Stomach (tissue), 9 donors: Measurements from ENCODE around the gene RIMKLA. TPM values are rescaled to one million over a fixed set of nuclear protein-coding genes. Genes with fewer than 3 reads are reported as not detected.

Experiments used
- DNase-seq, 2 donors: peaks; one replicate each; pipeline versions ENCODE4 v3.0.0 to v3.0.0-alpha.2; 2013 to 2019
- H3K27ac ChIP-seq, 5 donors: fragments of 200-600 bp in 4 of 5; sonication (generic) in 4 of 5; one replicate each; pipeline ENCODE4 v1.5.1; 2013 to 2019; ENCODE audit warnings: mild to moderate bottlenecking in 1 of 5, moderate library complexity in 1 of 5
- H3K27me3 ChIP-seq, 3 donors: fragments of 200-600 bp; sonication (generic); one replicate each; pipeline ENCODE4 v1.5.1; 2017 to 2019; ENCODE audit warnings: mixed run types in 1 of 3
- H3K36me3 ChIP-seq, 4 donors: fragments of 200-600 bp; sonication (generic); 1 replicate in 3 of 4; 2 replicates in 1 of 4; pipeline ENCODE4 v1.5.1; 2016 to 2019
- H3K4me1 ChIP-seq, 4 donors: fragments of 200-600 bp; sonication (generic); one replicate each; pipeline ENCODE4 v1.5.1; 2016 to 2019
- H3K4me3 ChIP-seq, 4 donors: fragments of 200-600 bp; sonication (generic) in 3 of 4; one replicate each; pipeline ENCODE4 v1.5.1; 2016 to 2019; ENCODE audit warnings: mild to moderate bottlenecking in 1 of 4
- H3K9me3 ChIP-seq, 4 donors: fragments of 200-600 bp; sonication (generic); one replicate each; pipeline ENCODE4 v1.5.1; 2016 to 2019
- CTCF ChIP-seq, 7 experiments: fragments of 450-650 bp in 4 of 7; fragments of 200-600 bp in 3 of 7; sonication (generic) in 3 of 7; IDR thresholded peaks; one replicate each; pipeline ENCODE4 v1.5.1; 2016 to 2019; ENCODE audit warnings: antibody characterized with exemption in 7 of 7, control low read depth in 2 of 7, mild to moderate bottlenecking in 1 of 7
- EP300 ChIP-seq: sonication (generic); formaldehyde crosslinking; IDR thresholded peaks from one replicate; pipeline ENCODE4 v1.6.1; 2017; ENCODE audit warnings: antibody characterized with exemption
- POLR2A ChIP-seq, 4 donors: fragments of 450-650 bp; IDR thresholded peaks; one replicate each; pipeline ENCODE4 v1.6.1; 2016; ENCODE audit warnings: antibody characterized with exemption in 4 of 4, control low read depth in 2 of 4, mild to moderate bottlenecking in 1 of 4, moderate library complexity in 1 of 4
- POLR2AphosphoS5 ChIP-seq, 3 donors: sonication (generic); formaldehyde crosslinking; IDR thresholded peaks; one replicate each; pipeline ENCODE4 v1.6.1; 2016; ENCODE audit warnings: antibody characterized with exemption in 3 of 3
- WGBS, 5 donors: extraction: QIAGEN DNeasy Blood & Tissue Kit in 3 of 5; methylation state at CpG; one replicate each; pipeline versions ENCODE4 v1.1.5 to v1.1.7; 2013 to 2018; 5-methylcytosine and 5-hydroxymethylcytosine counted together
- intact Hi-C: fragments of 100-400 bp; cut with DNase I; formaldehyde crosslinking; loops from one replicate; pipeline ENCODE4 v1.15.1; 2023; ENCODE audit warnings: low total_unique reads
- polyA plus RNA-seq, 3 donors: library from polyadenylated mRNA; stranded (reverse); fragments of 200-250 nt; gene quantifications; one replicate each; pipeline ENCODE4 v1.2.3, GENCODE V29; 2013
- total RNA-seq, 5 donors: library from RNA; depleted of rRNA; stranded (reverse); fragments of >200 nt; gene quantifications; one replicate each; pipeline versions ENCODE4 v1.1.0 to v1.2.3, GENCODE V29; 2014 to 2016
- donor health status: healthy with polysubstance abuse.
- donor health status: Bipolar disorder and iron deficiency.
- donor health status: healthy.

Gene RIMKLA
- total and polyA plus RNA-seq, 8 donors: 0.15 to 12.7 (median 0.56) TPM; not detected in 1

DNA sequence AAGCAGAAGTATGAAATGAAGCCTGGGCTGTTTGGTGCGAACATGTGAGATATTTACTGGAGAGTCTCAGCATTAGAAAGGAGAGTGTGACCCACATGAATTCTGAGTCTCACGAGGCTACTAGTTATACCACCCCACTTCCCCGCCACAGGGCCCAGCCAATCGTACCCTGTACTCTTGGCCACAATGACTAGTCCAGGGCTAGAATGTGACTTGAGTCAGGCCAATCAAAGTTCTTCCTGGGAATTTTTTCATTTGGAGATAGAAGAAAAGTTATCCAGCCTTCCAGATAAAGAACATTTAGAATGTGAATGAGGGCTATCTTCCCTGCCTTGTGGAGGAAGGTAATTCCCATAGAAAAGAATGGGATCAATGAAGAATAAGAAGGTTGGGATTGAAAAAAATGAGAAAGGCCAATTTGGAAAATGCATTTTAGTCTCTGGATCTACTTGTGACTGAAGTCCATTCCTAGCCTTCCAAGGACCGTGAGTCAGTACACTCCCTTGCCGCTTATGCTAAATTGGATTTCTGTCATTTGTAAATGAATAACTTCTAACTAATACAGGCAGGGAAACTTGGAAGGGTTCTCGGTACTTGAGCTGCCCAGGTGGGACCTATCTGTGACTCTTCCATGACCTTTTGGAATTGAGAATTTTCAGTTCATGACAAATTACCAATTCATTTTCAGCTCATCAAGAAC lies 12.3 kb upstream of the RIMKLA start:
- Histone ChIP-seq H3K27me3 (no peaks in the 10 kb centered on the region), H3K4me1 (no peaks in the 10 kb centered on the region), H3K36me3 (no peaks in the 10 kb centered on the region), H3K9me3 (no peaks in the 10 kb centered on the region), H3K27ac (no peak overlapping the region), H3K4me3 (no peak overlapping the region)
- peak in 1 of 2 donors; percentile 37 for DNase-seq
- intact Hi-C loops: no loop called here
- 71 to 79% (median 71%) methylated on average over 7 of the region's 7 CpGs for WGBS, 5 donors
- TF ChIP-seq CTCF (IDR thresholded peaks at IDR 0.05) (no peak), POLR2A (IDR thresholded peaks at IDR 0.05) (no peak), POLR2AphosphoS5 (IDR thresholded peaks at IDR 0.05) (no peak), EP300 (no peak)

DNA sequence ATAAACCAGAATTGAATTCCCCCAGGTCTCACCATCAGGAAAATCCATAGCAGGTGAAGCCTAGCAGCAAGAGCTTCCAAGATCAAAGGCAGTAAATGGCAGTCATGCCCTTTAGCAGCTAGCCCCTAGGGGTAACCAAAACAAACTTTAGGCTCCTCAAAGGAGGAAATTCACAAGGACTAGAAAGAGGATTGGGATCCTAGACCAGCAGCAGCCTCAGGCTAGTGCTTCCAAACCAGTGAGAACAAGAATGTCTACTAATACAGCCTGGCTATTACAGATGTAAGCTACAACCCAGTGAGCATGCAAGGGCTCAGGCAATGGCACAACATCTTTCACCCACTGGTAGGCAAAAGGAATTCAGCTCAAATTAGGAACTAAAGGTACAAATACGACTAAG lies 11.1 kb upstream of the RIMKLA start:
- Histone ChIP-seq H3K27ac (no peak overlapping the region), H3K4me1 (no peaks in the 10 kb centered on the region), H3K9me3 (no peaks in the 10 kb centered on the region), H3K4me3 (no peak overlapping the region), H3K27me3 (no peaks in the 10 kb centered on the region), H3K36me3 (no peaks in the 10 kb centered on the region)
- intact Hi-C loops: no loop called here
- 87 to 91% (median 89%) methylated on average over 1 of the region's 1 CpG for WGBS, 5 donors
- no peak for DNase-seq
- TF ChIP-seq POLR2AphosphoS5 (IDR thresholded peaks at IDR 0.05): no peak
- no peak for TF ChIP-seq CTCF (IDR thresholded peaks at IDR 0.05)
- no peak for TF ChIP-seq POLR2A (IDR thresholded peaks at IDR 0.05)
- TF ChIP-seq EP300: no peak

DNA sequence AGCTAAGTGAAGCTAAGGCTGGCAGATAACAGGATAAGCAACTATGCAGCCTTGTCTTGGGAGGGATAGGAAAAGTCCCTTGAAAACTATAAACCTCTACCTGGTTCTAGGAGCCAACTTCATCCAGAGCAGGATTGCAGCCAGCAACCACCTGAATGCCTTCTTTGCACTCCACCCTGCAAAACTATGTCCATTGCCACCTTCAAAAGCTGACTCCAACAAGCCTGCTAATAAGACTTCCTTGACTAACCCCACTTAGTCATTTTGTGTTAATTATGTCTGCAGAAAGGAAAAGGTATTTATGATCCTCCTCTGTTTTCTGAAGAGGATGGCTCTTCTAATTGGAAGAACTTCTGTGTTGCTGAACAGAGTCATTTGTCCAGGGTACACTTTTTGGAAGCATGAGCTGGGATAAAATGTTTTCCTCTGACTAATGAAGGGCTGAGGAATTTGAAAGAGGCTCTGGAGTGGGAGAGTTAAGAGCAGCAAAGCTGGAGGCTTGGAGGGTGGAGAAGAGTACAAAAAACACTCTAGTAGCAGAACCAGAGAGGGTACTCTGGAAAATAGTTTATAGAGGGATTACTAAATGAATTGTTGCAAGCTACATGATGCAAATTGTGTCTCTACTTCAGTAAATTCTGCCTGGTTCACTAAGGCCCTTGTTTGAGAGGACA lies 9.6 kb upstream of the RIMKLA start:
- H3K4me1 ChIP-seq: no peaks in the 10 kb centered on the region
- TF ChIP-seq CTCF (IDR thresholded peaks at IDR 0.05) (no peak), POLR2AphosphoS5 (IDR thresholded peaks at IDR 0.05) (no peak), EP300 (no peak), POLR2A (IDR thresholded peaks at IDR 0.05) (no peak)
- H3K4me3 ChIP-seq: no peak overlapping the region
- H3K27me3 ChIP-seq: no peaks in the 10 kb centered on the region
- DNase-seq: no peak
- H3K36me3 ChIP-seq: no peaks in the 10 kb centered on the region
- H3K9me3 ChIP-seq: no peaks in the 10 kb centered on the region
- no peak overlapping the region for H3K27ac ChIP-seq
- intact Hi-C loops: no loop called here

GRCh38 chr1:42372796-42373195 lies 7.8 kb upstream of the RIMKLA start:
- intact Hi-C loops: no loop called here
- DNase-seq: no peak
- no peak overlapping the region for H3K4me3 ChIP-seq
- WGBS, 5 donors: 74 to 84% (median 79%) methylated on average over 2 of the region's 2 CpGs
- H3K36me3 ChIP-seq: no peaks in the 10 kb centered on the region
- no peak overlapping the region for H3K27ac ChIP-seq
- H3K27me3 ChIP-seq: no peaks in the 10 kb centered on the region
- TF ChIP-seq EP300 (no peak), POLR2A (IDR thresholded peaks at IDR 0.05) (no peak), POLR2AphosphoS5 (IDR thresholded peaks at IDR 0.05) (no peak), CTCF (IDR thresholded peaks at IDR 0.05) (no peak)
- no peaks in the 10 kb centered on the region for H3K9me3 ChIP-seq
- H3K4me1 ChIP-seq: no peaks in the 10 kb centered on the region
